H1 (cell line): ENCODE measurements around the gene FCGBP. TPM values are rescaled to one million over a fixed set of nuclear protein-coding genes. Genes with fewer than 3 reads are reported as not detected.
A peak's percentile ranks its signal among the peaks of the same experiment; 100 is the strongest.

Experiments
- CTCF ChIA-PET: fragments of 300-600 bp; sonication (Branson Sonifier 250); formaldehyde crosslinking; loops from one replicate; lab custom pipeline; 2021; ENCODE audit not compliant: partially characterized antibody; lab: Charles Lee
- POLR2A ChIA-PET: fragments of 300-600 bp; sonication (Branson Sonifier 250); formaldehyde crosslinking; loops from one replicate; lab custom pipeline; 2021; ENCODE audit warnings: inconsistent platforms; ENCODE audit not compliant: partially characterized antibody; lab: Charles Lee
- DNase-seq, 2 experiments: peaks; one replicate each; pipeline versions ENCODE4 v3.0.0 to v3.0.0-alpha.2; 2010 to 2022; ENCODE audit warnings: low spot score in 2 of 2, low read depth in 1 of 2, mixed read lengths in 1 of 2
- FAIRE-seq: peaks from 2 replicates; lab custom pipeline; 2011; peaks lifted over from hg19 to GRCh38; lab: Jason Lieb, UNC
- H2AFZ ChIP-seq: 2 replicates; pipeline ENCODE4 v1.8.1; 2012; ENCODE audit warnings: low read length, inconsistent platforms
- H2AK5ac ChIP-seq: 2 replicates; pipeline ENCODE4 v1.6.1; 2013; ENCODE audit warnings: low read depth, low read length
- H2BK120ac ChIP-seq: replicated peaks from 2 replicates; pipeline ENCODE3; 2013; ENCODE audit warnings: low read depth, low read length, inconsistent platforms
- H2BK12ac ChIP-seq: 2 replicates; pipeline ENCODE4 v1.6.1; 2013; ENCODE audit warnings: low read depth, low read length
- H2BK15ac ChIP-seq: 2 replicates; pipeline ENCODE4 v1.6.1; 2013; ENCODE audit warnings: low read length
- H2BK20ac ChIP-seq: 2 replicates; pipeline ENCODE4 v1.6.1; 2013; ENCODE audit warnings: low read length
- H2BK5ac ChIP-seq: 2 replicates; pipeline ENCODE4 v1.6.1; 2013; ENCODE audit warnings: low read depth, low read length
- H3K14ac ChIP-seq: 2 replicates; pipeline ENCODE4 v1.6.1; 2013; ENCODE audit warnings: inconsistent platforms; ENCODE audit not compliant: insufficient read length
- H3K18ac ChIP-seq: 2 replicates; pipeline ENCODE4 v1.6.1; 2013; ENCODE audit warnings: low read length; ENCODE audit errors: extremely low read depth
- H3K23ac ChIP-seq: 2 replicates; pipeline ENCODE4 v1.6.1; 2013; ENCODE audit warnings: inconsistent platforms; ENCODE audit not compliant: insufficient read length
- H3K23me2 ChIP-seq: 2 replicates; pipeline ENCODE4 v1.6.1; 2013; ENCODE audit warnings: low read depth, low read length
- H3K27ac ChIP-seq: 2 replicates; pipeline ENCODE4 v1.6.1; 2011; ENCODE audit warnings: low read depth, low read length, inconsistent platforms
- H3K27me3 ChIP-seq, 4 experiments: replicated peaks in 1 of 4; 1 replicate in 1 of 4; 2 replicates in 3 of 4; pipeline versions ENCODE4 v1.6.1 to v1.8.1; 2011 to 2013; ENCODE audit warnings: low read length in 3 of 4, mild to moderate bottlenecking in 3 of 4, inconsistent platforms in 2 of 4, mixed read lengths in 2 of 4, moderate library complexity in 1 of 4; ENCODE audit not compliant: control insufficient read depth in 3 of 4, insufficient read depth in 3 of 4; ENCODE audit errors: extremely low read depth in 1 of 4
- H3K36me3 ChIP-seq, 4 experiments: 2 replicates each; pipeline versions ENCODE4 v1.6.1 to v1.8.1; 2011 to 2013; ENCODE audit warnings: mild to moderate bottlenecking in 4 of 4, low read length in 3 of 4, moderate library complexity in 2 of 4, control low read depth in 1 of 4, inconsistent platforms in 1 of 4; ENCODE audit not compliant: insufficient read depth in 4 of 4, control insufficient read depth in 2 of 4
- H3K4ac ChIP-seq: replicated peaks from 2 replicates; pipeline ENCODE3; 2013; ENCODE audit warnings: low read length, low read depth, mixed read lengths, inconsistent platforms; ENCODE audit not compliant: insufficient read length
- H3K4me1 ChIP-seq, 4 experiments: replicated peaks in 1 of 4; 1 replicate in 1 of 4; 2 replicates in 3 of 4; pipeline versions ENCODE4 v1.6.1 to v1.8.1; 2011 to 2013; ENCODE audit warnings: low read length in 3 of 4, inconsistent platforms in 2 of 4, mixed read lengths in 1 of 4; ENCODE audit not compliant: insufficient read depth in 4 of 4, control insufficient read depth in 3 of 4
- H3K4me2 ChIP-seq, 2 experiments: 2 replicates each; pipeline versions ENCODE4 v1.6.1 to v1.8.1; 2011 to 2013; ENCODE audit warnings: low read depth in 2 of 2, low read length in 2 of 2, control low read depth in 1 of 2, inconsistent platforms in 1 of 2, mild to moderate bottlenecking in 1 of 2; ENCODE audit not compliant: insufficient read depth in 1 of 2
- H3K4me3 ChIP-seq, 4 experiments: fragments of 200-600, 300-600 bp in 1 of 4; sonication (generic), shearing (Covaris generic), sonication (Bioruptor Twin) in 1 of 4; 2 replicates each; pipeline versions ENCODE4 v1.5.1 to v1.8.1; 2011 to 2016; ENCODE audit warnings: low read length in 4 of 4, low read depth in 3 of 4, control low read depth in 2 of 4, inconsistent platforms in 2 of 4, mild to moderate bottlenecking in 2 of 4, mixed read lengths in 1 of 4, moderate library complexity in 1 of 4; ENCODE audit not compliant: insufficient read depth in 2 of 4; ENCODE audit errors: extremely low read depth in 1 of 4
- H3K56ac ChIP-seq: replicated peaks from 2 replicates; pipeline ENCODE3; 2013; ENCODE audit warnings: low read depth, mild to moderate bottlenecking, mixed read lengths, low read length, inconsistent platforms; ENCODE audit not compliant: insufficient read length
- H3K79me1 ChIP-seq: 2 replicates; pipeline ENCODE4 v1.6.1; 2013; ENCODE audit warnings: low read depth, low read length, control low read depth
- H3K79me2 ChIP-seq, 2 experiments: 2 replicates each; pipeline versions ENCODE4 v1.6.1 to v1.8.1; 2012 to 2013; ENCODE audit warnings: low read length in 2 of 2, mild to moderate bottlenecking in 2 of 2, inconsistent platforms in 1 of 2; ENCODE audit not compliant: insufficient read depth in 2 of 2, control insufficient read depth in 1 of 2
- H3K9ac ChIP-seq, 4 experiments: replicated peaks in 1 of 4; 1 replicate in 1 of 4; 2 replicates in 3 of 4; pipeline versions ENCODE4 v1.6.1 to v1.8.1; 2011 to 2013; ENCODE audit warnings: low read depth in 3 of 4, low read length in 3 of 4, control low read depth in 2 of 4, mild to moderate bottlenecking in 2 of 4, moderate library complexity in 2 of 4, inconsistent platforms in 1 of 4; ENCODE audit errors: extremely low read depth in 1 of 4
- H3K9me3 ChIP-seq, 2 experiments: 2 replicates each; pipeline versions ENCODE4 v1.6.1 to v1.8.1; 2012 to 2013; ENCODE audit warnings: mild to moderate bottlenecking in 2 of 2, moderate library complexity in 2 of 2, control low read depth in 1 of 2, inconsistent platforms in 1 of 2, low read depth in 1 of 2, low read length in 1 of 2, mixed read lengths in 1 of 2; ENCODE audit not compliant: insufficient read depth in 2 of 2
- H4K20me1 ChIP-seq, 2 experiments: replicated peaks in 1 of 2; 2 replicates each; pipeline versions ENCODE3 to v1.8.1; 2011 to 2013; ENCODE audit warnings: inconsistent platforms in 2 of 2, low read length in 2 of 2, mild to moderate bottlenecking in 1 of 2; ENCODE audit not compliant: insufficient read depth in 2 of 2, control insufficient read depth in 1 of 2
- H4K5ac ChIP-seq: 2 replicates; pipeline ENCODE4 v1.6.1; 2013; ENCODE audit warnings: low read length, low read depth, mixed read lengths, inconsistent platforms; ENCODE audit not compliant: insufficient read length
- H4K8ac ChIP-seq: 2 replicates; pipeline ENCODE4 v1.8.0; 2013; ENCODE audit warnings: mild to moderate bottlenecking, moderate library complexity, low read length, inconsistent platforms; ENCODE audit not compliant: insufficient read depth; ENCODE audit errors: extremely low read depth
- H4K91ac ChIP-seq: replicated peaks from 2 replicates; pipeline ENCODE3; 2013; ENCODE audit warnings: low read length, mixed read lengths, inconsistent platforms; ENCODE audit not compliant: insufficient read length
- BCL11A ChIP-seq, 2 experiments: IDR thresholded peaks; one replicate each; pipeline ENCODE4 v1.6.1; 2011; ENCODE audit warnings: low read depth in 2 of 2, low read length in 2 of 2, mild to moderate bottlenecking in 2 of 2
- CHD1 ChIP-seq: IDR thresholded peaks from 2 replicates; pipeline ENCODE4 v1.6.1; 2012; ENCODE audit warnings: low read depth, low read length, improper control_type of control experiment
- CREB1 ChIP-seq: IDR thresholded peaks from 2 replicates; pipeline ENCODE4 v1.6.1; 2012; ENCODE audit warnings: inconsistent platforms
- FOSL1 ChIP-seq: IDR thresholded peaks from 2 replicates; pipeline ENCODE4 v1.6.1; 2011; ENCODE audit warnings: mild to moderate bottlenecking, low read depth, low read length, moderate library complexity; ENCODE audit not compliant: insufficient read depth
- JUND ChIP-seq: IDR thresholded peaks from 2 replicates; pipeline ENCODE4 v1.6.1; 2011; ENCODE audit warnings: mild to moderate bottlenecking, improper control_type of control experiment, low read length
- KDM4A ChIP-seq: IDR thresholded peaks from one replicate; pipeline ENCODE4 v1.7.1; 2012; ENCODE audit warnings: low read depth, mild to moderate bottlenecking, moderate library complexity, low read length, inconsistent platforms; ENCODE audit not compliant: severe bottlenecking
- KDM5A ChIP-seq: fragments of 200-600 bp; IDR thresholded peaks from 2 replicates; pipeline ENCODE4 v1.7.1; 2012; ENCODE audit warnings: mild to moderate bottlenecking, low read length, inconsistent platforms, mixed read lengths
- MAFK ChIP-seq: IDR thresholded peaks from 2 replicates; pipeline ENCODE4 v1.6.1; 2012; ENCODE audit warnings: low read depth, mild to moderate bottlenecking, improper control_type of control experiment, low read length
- RNF2 ChIP-seq: fragments of 200-900, 300-1000 bp; sonication (generic); IDR thresholded peaks from 2 replicates; pipeline ENCODE4 v1.7.1; 2016; ENCODE audit warnings: borderline replicate concordance, low read depth, mild to moderate bottlenecking, antibody characterized with exemption, low read length; ENCODE audit not compliant: poor library complexity, severe bottlenecking; ENCODE audit errors: missing control alignments
- RXRA ChIP-seq: IDR thresholded peaks from 2 replicates; pipeline ENCODE4 v1.6.1; 2011; ENCODE audit warnings: low read depth, mild to moderate bottlenecking, low read length, moderate library complexity; ENCODE audit not compliant: insufficient read depth
- SAP30 ChIP-seq: fragments of 300-600 bp; sonication (generic); IDR thresholded peaks from 2 replicates; pipeline ENCODE4 v1.7.1; 2012; ENCODE audit warnings: low read length, moderate library complexity, mild to moderate bottlenecking, inconsistent platforms; ENCODE audit not compliant: insufficient read depth, insufficient replicate concordance
- SRF ChIP-seq: IDR thresholded peaks from 2 replicates; pipeline ENCODE4 v1.6.1; 2011; ENCODE audit warnings: mild to moderate bottlenecking, low read depth, low read length, moderate library complexity
- TCF12 ChIP-seq: IDR thresholded peaks from 2 replicates; pipeline ENCODE4 v1.6.1; 2011; ENCODE audit warnings: low read depth, mild to moderate bottlenecking, low read length
- TEAD4 ChIP-seq: IDR thresholded peaks from 2 replicates; pipeline ENCODE4 v1.6.1; 2012; ENCODE audit warnings: low read depth, low read length, inconsistent platforms, mixed read lengths
- YY1 ChIP-seq: IDR thresholded peaks from 2 replicates; pipeline ENCODE4 v1.6.1; 2011; ENCODE audit warnings: low read depth, mild to moderate bottlenecking, low read length
- WGBS, 2 experiments: shearing (Covaris generic) in 1 of 2; methylation state at CpG; one replicate each; pipeline versions ENCODE4 v1.1.6 to v1.1.7; 2013 to 2015; ENCODE audit warnings: low lambda C conversion rate in 2 of 2, mixed read lengths in 2 of 2, inconsistent platforms in 1 of 2, low coverage in 1 of 2, missing lambda C conversion rate in 1 of 2; ENCODE audit not compliant: insufficient replicate concordance in 2 of 2, insufficient coverage in 1 of 2, insufficient read length in 1 of 2; ENCODE audit errors: extremely low coverage in 1 of 2, missing lambda C conversion rate in 1 of 2; 5-methylcytosine and 5-hydroxymethylcytosine counted together
- polyA plus RNA-seq, 7 experiments: library from polyadenylated mRNA; depleted of rRNA in 3 of 7; stranded (reverse) in 5 of 7; unstranded in 2 of 7; fragments of >200 nt in 5 of 7; fragments of 200-250 nt in 2 of 7; gene quantifications; 1 replicate in 5 of 7; 2 replicates in 1 of 7; 4 replicates in 1 of 7; pipeline versions ENCODE4 v1.2.1 to v1.2.3, GENCODE V29; 2011 to 2013; ENCODE audit warnings: missing spikeins in 2 of 7, mixed read lengths in 2 of 7
- total RNA-seq: library from RNA; stranded (reverse); fragmentation: NEBNext Ultra II Directional; extraction: Animal tissue kit (Norgen Biotek cat#: 25700); gene quantifications from 2 replicates; pipeline ENCODE4 v1.2.1, GENCODE V29; 2021

FCGBP gene
- total and polyA plus RNA-seq, 2 of the 8 experiments (the other 6 are each of a cell fraction or from before 2014, with no cell fraction given) = 1.1 to 3.1 TPM

- Histone ChIP-seq H2BK15ac (no peak overlapping the region), H4K91ac (peak overlapping the region; percentile 27), H2AFZ (no peak overlapping the region), H2AK5ac (no peak overlapping the region), H3K14ac (no peak overlapping the region), H3K4me3 (no peak overlapping the region), H3K9ac (no peak overlapping the region), H4K20me1 (no peaks in the 10 kb centered on the region), H3K4me1 (no peaks in the 10 kb centered on the region), H3K18ac (no peak overlapping the region), H3K4ac (no peak overlapping the region), H3K23ac (no peak overlapping the region), H2BK120ac (no peak overlapping the region), H3K79me1 (no peaks in the 10 kb centered on the region), H3K27me3 (no peaks in the 10 kb centered on the region), H3K4me2 (no peak overlapping the region), H3K36me3 (no peaks in the 10 kb centered on the region), H4K5ac (no peak overlapping the region), H3K56ac (no peak overlapping the region), H2BK5ac (no peak overlapping the region), H3K23me2 (0 out of 2 replicates have a peak, but pooled peaks cover 2% of the 10 kb centered on the region), H2BK12ac (no peak overlapping the region), H3K27ac (no peak overlapping the region), H2BK20ac (no peak overlapping the region), H3K79me2 (no peaks in the 10 kb centered on the region), H3K9me3 (no peaks in the 10 kb centered on the region), H4K8ac (no peak overlapping the region; the same call in 1 of the 2 replicates)
- FAIRE-seq = no peak
- POLR2A ChIA-PET = no interaction called here
- CTCF ChIA-PET = interaction anchor here (0.8 kb wide), 1 partner anchor 70 kb away, joined by 4 read pairs; no protein-coding TSS in a partner anchor
- WGBS, 2 experiments = 95% methylated on average over 20 of the region's 37 CpGs; no CpG with 5 or more reads in 1 of the 2 experiments
- DNase-seq = no peak
- TF ChIP-seq RXRA = no peak
- TF ChIP-seq TCF12 = no peak
- TF ChIP-seq CHD1 = no peak
- no peak for TF ChIP-seq YY1
- no peak for TF ChIP-seq CREB1
- no peak for TF ChIP-seq MAFK
- no peak for TF ChIP-seq FOSL1
- TF ChIP-seq KDM4A = no peak
- no peak for TF ChIP-seq BCL11A (IDR thresholded peaks at IDR 0.05; ENCODE audit: low read depth in 2 of 2, low read length in 2 of 2)
- no peak for TF ChIP-seq SRF
- TF ChIP-seq RNF2 = no peak
- no peak for TF ChIP-seq SAP30
- no peak for TF ChIP-seq TEAD4
- no peak for TF ChIP-seq KDM5A
- TF ChIP-seq JUND = no peak
Observed at GRCh38 chr19:39924389-39924788, 10.0 kb downstream of the FCGBP start.
